Hepatocyte (in vitro differentiated cells): ENCODE measurements around the gene ITGA7.
"Not testable (repeated sequence)": the region's sequence is repeated elsewhere in the genome, so short reads cannot be mapped to it uniquely, and the experiment has no call there.

Experiments
- CTCF ChIP-seq: fragments of 200-600 bp; sonication (generic); IDR thresholded peaks from 2 replicates; pipeline ENCODE4 v1.5.1; 2016; ENCODE audit warnings: antibody characterized with exemption, mild to moderate bottlenecking; ENCODE audit not compliant: poor library complexity
- EZH2 ChIP-seq: fragments of 200-600 bp; sonication (generic); IDR thresholded peaks from 2 replicates; pipeline ENCODE4 v1.6.1; 2016; ENCODE audit warnings: antibody characterized with exemption, mild to moderate bottlenecking, borderline replicate concordance
- EZH2phosphoT487 ChIP-seq: fragments of 200-600 bp; sonication (generic); IDR thresholded peaks from one replicate; pipeline ENCODE4 v1.6.1; 2018; ENCODE audit warnings: antibody characterized with exemption, mild to moderate bottlenecking, low read depth, moderate library complexity; ENCODE audit not compliant: unreplicated experiment, severe bottlenecking

- TF ChIP-seq CTCF, EZH2, EZH2phosphoT487: not testable (repeated sequence)
Measured at GRCh38 chr12:55650620-55651298, 56.9 kb downstream of the ITGA7 start.
